GM19438 (cell line): ENCODE measurements around the gene RXRB.

Experiments
- ATAC-seq: cut with Tn5 transposase; IDR thresholded peaks from one replicate; pipeline ENCODE4 v1.9.1; 2021; ENCODE audit warnings: low read depth; ENCODE audit not compliant: unreplicated experiment

Gene RXRB

GRCh38 chr6:33198159-33198852, 2.2 kb downstream of the RXRB start:
- no peak for ATAC-seq

DNA sequence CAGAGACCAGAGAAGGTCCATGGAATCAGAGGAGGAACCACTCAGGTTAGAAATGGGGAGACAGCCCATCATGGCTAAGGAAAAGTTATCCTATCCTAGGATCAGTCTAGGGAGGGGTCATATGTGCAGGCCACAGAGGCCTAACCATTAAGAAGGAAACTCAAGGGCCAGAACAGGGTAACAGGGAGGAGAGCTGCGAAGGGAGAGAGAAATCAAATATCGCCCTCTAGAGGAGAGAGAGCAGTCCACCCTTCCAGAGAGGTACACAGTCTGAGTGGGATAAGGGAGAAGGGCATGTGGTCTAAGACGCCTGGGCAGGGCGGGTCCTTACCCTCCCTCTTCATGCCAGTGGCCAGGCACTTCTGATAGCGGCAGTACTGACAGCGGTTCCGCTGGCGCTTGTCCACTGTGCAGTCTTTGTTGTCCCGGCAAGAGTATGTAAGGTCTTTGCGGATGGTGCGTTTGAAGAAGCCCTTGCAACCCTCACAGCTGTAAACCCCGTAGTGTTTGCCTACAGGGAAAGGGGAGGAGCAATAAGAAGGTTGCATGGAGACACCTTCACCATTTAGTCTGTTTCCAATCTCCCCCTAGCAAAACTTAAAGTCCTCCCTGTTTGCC, 2.9 kb downstream of the RXRB start:
- ATAC-seq, result no peak

DNA sequence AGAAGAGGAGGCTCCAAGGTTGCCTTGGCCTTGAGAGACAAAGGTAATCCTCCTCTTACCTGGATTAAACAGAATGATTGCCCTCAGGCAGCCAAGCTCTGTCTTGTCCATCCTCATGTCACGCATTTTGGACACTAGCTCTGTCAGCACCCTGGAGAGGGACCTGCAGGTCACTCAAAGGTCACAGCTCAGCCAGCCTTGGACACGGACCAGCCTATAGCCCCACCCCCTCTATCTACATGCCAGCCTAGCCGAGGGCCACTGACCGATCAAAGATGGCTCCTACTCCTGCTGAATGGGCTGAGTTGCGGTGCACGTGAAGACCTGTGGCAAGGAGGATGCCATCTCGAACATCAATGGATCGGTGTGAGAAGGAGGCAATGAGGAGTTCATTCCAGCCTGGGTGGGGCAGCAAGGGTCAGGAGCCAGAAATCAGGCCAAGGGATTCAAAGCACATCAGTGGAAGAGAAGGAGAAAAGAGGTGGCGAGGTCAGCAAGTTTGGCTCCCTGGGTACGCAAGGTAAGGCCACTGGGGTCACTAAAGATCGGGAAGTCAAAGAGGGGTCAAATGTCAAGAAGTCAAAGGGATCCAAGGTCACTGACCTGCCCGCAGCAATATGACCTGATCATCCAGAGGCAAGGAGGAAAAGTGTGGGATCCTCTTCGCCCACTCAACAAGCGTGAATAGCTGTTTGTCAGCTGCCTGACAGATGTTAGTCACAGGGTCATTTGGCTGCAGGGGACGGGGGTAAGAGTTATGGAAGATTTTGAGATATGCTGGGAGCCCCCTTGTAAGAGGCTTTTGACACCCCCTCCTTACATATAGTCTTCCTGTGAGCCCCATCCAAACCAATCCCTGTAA, 4.9 kb downstream of the RXRB start:
- no peak for ATAC-seq

DNA sequence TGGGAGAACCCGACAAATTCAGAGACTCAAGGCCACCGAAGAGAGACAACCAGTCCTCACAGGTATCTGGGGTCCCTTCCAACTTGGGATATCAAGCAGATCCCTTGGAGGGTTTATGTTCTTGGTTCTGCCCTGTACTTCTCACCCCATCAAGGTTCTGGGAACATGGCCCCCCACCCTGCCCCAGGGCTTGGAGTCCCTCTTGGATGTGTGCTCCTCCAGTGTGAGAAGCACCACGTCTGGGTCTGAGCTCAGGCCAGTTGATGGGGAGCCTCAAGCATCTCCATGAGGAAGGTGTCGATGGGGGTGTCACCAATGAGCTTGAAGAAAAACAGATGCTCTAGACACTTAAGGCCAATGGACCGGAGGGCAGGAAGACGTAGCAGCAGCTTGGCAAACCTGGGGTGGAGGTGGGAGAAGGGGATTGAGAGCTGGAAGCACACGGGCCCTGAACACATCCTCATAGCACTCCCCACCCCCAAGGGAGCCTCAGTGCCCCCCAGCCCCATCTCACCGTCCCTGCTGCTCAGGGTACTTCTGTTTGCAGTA, 6.0 kb downstream of the RXRB start:
- no peak for ATAC-seq

GRCh38 chr6:33193619-33194018, 6.8 kb downstream of the RXRB start:
- ATAC-seq, result no peak

- no peak for ATAC-seq
Measured at GRCh38 chr6:33192671-33193602, 7.5 kb downstream of the RXRB start.

GRCh38 chr6:33192105-33192646, 8.3 kb downstream of the RXRB start, which contains the start of gene COL11A2:
TSS of gene COL11A2 (minus strand) at chr6:33192467. CDS start at chr6:33192240, 227 bp downstream.
- ATAC-seq, result no peak

DNA sequence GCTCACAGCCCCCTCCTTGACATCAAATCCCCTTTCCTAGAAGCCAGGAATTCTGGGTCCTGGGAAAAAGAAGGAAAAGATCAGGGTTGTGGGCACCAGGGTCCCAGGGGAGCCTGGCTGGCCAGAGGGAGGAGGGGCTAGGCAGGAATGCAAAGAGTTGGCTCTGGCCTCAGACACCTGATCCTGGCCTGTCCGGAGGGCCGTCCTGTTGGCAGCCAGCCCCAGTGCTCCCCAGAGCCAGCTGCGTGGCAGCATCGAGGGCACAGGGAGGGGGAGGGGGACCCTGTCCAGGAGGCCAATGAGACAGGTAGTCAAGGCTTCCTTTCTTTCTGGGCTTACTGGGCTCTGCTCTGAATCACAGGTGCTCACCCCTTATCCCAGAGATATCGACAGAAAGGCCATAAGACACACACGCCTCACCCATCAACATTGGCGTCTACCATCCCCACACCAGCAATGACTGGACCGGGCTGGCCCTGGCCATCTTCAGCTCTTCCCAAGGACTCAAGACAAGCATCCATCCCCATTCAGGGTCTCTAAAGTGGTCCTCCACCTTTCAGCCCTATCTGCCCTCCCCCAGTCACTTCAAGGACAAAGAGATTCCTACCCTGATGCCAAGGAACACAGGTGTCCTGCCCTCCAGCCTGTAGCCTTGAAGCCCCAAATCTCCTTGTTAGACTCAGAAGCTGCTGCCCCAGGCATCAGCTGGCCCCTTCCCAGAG, 8.9 kb downstream of the RXRB start:
- ATAC-seq, result no peak

GRCh38 chr6:33190504-33191107, 9.9 kb downstream of the RXRB start:
- ATAC-seq, result no peak

DNA sequence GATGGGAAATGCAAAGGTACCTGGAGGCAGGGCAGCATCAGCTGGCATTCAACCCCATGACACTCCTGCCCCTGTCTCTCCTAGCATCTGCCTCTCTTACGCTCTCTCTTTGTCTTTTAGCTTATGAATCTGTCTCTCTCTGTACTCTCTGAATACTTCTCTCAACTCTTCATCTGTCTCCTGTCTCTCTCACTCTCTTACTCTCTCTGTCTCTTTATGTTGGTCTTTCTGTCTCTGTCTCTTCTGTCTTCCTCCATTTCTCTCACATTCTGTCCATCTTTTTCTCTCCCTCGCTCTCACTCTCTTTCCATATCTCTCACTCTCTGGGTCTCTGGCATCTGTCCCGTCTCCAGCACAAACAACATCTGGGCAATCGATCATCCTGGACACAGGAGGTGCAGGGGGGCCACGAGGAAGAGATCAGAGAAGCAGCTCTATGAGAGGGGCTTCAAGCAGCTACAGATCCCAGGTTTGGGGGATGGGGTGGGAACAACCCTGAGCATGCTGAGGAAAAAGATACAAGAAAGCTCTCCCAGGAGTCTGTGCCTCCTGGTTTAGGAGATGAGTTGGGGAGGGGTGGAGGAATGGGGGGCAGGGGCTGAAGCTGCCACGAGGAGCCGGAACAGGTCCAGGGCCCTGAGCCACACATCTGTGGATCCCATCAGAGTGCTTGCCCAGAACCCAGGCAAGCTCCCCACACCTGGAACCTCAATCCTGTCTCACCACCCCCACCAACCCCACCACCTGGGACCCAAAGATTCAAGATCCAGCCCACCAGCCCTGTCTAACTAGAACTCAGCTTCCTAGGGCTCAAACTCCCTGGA, 10.6 kb downstream of the RXRB start:
- no peak for ATAC-seq

DNA sequence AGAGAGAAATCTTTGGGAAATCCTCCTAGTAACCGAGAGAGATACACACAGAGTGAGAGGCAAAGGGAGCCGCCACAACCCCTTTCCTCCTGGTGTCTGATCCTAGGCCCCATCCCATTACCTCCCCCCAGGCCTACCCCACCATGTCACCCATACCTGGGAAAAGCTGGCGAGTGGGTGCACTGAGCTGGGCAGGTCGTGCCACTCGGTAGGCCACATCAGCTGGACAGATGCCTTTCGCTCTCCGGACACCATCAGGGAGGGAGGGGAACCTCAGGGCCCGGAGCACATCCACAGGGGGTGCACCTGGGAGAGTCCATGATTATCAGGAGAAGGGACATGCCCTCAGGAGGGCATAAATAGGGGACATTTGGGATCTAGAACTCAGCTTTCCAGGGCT, 11.3 kb downstream of the RXRB start:
- ATAC-seq, result no peak

GRCh38 chr6:33187809-33188208, 12.7 kb downstream of the RXRB start:
- ATAC-seq, result no peak

DNA sequence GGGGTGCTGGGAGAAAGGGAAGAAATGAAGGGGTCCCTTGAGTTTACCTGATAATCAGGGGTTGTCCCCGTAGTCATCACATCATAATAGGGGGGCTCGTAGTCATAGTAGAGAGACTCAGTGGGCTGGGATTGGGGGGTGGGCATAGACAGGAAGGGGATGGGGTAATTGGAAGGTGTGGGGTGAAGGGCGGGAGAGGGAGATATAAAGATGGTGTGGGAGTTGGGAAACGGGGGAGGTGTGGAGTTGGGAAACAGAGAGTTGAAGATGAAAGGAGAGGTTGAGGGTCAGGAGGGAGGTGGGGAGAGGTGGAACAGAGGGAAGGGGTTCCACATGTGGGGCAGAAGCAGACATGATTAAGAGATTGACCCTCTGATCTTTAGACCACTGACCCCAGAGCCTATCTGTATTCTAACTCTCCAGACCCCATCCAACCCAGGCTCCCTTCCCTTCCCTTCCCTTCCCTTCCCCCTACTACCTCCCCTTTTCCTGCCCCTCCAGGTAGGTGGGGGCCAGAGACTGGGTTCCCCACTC, 14.7 kb downstream of the RXRB start:
- ATAC-seq, result no peak

DNA sequence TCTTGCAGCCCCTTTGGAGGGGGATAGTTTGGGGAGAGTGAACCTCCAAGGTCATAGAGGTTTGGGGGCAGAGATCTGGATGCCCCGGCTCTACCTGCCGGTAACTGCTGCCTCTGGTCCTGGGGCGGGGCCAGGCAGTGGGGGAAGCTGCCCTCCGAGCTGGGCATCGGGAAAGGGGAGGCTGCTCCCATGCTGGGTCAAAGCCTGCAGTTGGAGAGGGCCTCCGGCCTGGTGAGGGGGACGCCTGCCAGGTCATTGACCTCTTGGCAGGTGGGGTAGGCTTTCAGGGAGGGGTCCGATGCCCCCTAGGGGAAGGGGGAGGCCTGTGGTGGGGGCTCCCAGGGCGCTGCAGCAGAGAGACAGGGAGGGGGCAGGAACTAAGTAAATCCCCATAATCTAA, 15.3 kb downstream of the RXRB start:
- ATAC-seq, result no peak

DNA sequence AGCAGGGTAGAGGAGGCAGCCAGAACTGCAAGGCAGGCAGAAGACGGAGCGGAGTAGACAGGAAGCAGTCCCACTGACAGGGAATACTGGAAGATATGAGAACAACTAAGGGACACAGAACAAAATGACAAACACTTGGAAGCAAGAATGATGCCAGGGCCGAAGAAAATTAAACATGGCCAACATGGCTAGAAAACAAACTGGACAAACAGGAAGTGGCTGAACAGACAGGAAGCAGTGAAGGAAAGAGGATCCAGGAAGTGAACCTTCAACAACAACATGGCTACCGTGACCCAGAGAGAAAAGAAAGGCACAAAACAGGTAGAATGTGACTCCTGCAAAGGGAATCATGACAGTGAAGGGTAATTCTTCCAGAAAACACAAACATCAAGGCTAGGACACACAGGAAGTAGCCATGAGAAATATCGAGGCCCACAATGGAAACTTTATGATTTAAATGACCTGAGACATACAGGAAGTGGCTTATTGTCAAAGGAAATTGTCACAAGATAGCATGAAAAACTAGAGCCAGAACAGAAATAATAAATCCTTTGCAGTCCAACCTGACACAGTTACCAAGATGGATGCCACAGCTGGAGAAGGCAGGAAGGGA, 17.3 kb downstream of the RXRB start:
- ATAC-seq, result no peak

- no peak for ATAC-seq
Measured at GRCh38 chr6:33181141-33181540, 19.3 kb downstream of the RXRB start.

DNA sequence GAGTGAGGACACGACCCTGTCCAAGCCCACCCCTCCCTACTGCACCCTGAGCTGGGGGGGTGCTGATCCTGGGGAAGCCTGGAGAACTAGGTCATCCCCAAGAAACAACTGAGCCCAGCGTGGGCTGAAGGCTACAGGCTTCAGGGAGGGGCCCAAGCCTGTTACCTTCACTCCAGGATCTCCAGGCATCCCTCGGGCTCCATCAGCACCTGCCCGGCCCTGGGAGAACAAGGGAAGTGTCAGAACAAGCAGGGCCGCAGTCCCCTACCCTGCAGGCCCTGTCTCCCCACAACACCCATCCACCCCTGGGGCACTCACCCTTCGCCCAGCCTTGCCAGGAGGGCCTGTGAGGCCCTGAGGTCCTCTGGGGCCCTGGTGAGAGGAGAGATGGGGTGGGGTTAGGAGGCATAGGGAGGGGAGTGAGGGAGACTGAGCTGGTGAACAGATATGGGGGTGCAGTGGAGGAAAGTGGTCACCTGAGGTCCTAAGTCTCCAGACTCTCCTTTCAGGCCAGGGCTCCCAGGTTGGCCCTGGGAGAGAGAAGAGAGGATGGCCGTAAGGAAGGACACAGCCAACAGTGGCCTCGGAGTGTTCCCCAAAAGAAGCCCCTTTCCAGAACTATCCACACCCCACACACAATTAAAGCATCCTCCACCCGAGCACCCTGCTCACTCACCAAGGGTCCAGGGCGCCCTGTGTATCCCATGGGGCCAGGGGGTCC, 21.6 kb downstream of the RXRB start:
- no peak for ATAC-seq
